HG03469 (cell line): Measurements from ENCODE around the gene SEMA3B.

ENCODE experiments used
- ATAC-seq: cut with Tn5 transposase; IDR thresholded peaks from one replicate; pipeline ENCODE4 v1.9.1; 2021; ENCODE audit warnings: mild to moderate bottlenecking, moderate library complexity, moderate number of reproducible peaks; ENCODE audit not compliant: unreplicated experiment

Gene SEMA3B

DNA sequence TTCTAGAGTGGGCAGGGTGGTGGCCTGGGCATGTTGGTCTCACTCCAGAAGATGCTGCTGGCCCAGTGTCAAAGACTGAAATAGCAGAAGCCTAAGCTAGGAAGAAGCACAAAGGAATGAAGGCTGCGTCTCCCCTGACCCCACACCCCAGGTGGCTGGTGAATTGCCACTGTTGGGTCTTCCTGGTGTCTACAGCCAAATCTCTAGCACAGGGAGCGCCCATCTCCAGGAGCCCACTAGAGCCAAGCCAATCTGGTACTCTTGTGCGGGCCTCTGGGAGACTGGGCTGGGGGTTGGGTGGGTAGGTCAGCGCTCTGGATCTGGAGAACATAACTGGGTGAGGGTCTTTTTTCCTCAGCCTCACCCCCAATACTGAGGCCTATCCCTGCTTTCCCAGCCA, 58.2 kb downstream of the SEMA3B start:
- ATAC-seq: no peak
